ENCODE measurements around the gene STARD7. TPM values are rescaled to one million over a fixed set of nuclear protein-coding genes. Genes with fewer than 3 reads are reported as not detected.

STARD7 gene
- total and polyA plus RNA-seq, 10 of the 15 experiments (the other 5 are each of a cell fraction or from before 2014, with no cell fraction given), result 85.4 to 237 (median 153) TPM

- Histone ChIP-seq H3K4me3 (no peak overlapping the region), H3K9ac (ENCODE audit: control insufficient read depth, insufficient read depth, low read length) (no peak overlapping the region), H3K36me3 (ENCODE audit: control insufficient read depth in 2 of 2, insufficient read depth in 2 of 2, low read length in 1 of 2) (no peaks in the 10 kb centered on the region), H3K4me2 (ENCODE audit: control insufficient read depth, insufficient read depth) (no peak overlapping the region), H3K9me3 (replicated peaks; ENCODE audit: control insufficient read depth, insufficient read depth, low read length) (no peaks in the 10 kb centered on the region), H2AFZ (ENCODE audit: control insufficient read depth, low read depth, low read length) (no peak overlapping the region), H3K4me1 (ENCODE audit: control insufficient read depth, insufficient read depth, low read length) (peaks cover 21% of the 10 kb centered on the region), H3K27ac (ENCODE audit: control insufficient read depth, insufficient read depth) (no peak overlapping the region), H3K27me3 (replicated peaks in 1 of 2; ENCODE audit: control insufficient read depth in 2 of 2, insufficient read depth in 2 of 2, low read length in 1 of 2) (no peaks in the 10 kb centered on the region), H3K79me2 (ENCODE audit: control insufficient read depth, insufficient read depth, low read length) (peaks cover 3% of the 10 kb centered on the region; the same call in 1 of the 2 replicates), H4K20me1 (ENCODE audit: control insufficient read depth, insufficient read depth) (no peaks in the 10 kb centered on the region)
- intact Hi-C loops (cut with micrococcal nuclease; ENCODE audit: unreplicated experiment) (no loop called here), in situ Hi-C loops (cut with MboI) (no loop called here)
- SMC1A ChIA-PET (ENCODE audit: uncharacterized antibody, unreplicated experiment), result interaction anchor here (1.3 to 9.6 kb wide), 4 partner anchors 10 to 57 kb away, joined by 5 to 116 read pairs (median 41); no protein-coding TSS in a partner anchor
- DNase-seq (ENCODE audit: low read depth, low spot score) (no peak), ATAC-seq (no peak), FAIRE-seq (no peak)
- POLR2A ChIA-PET, result interaction anchor here (0.8 to 4.0 kb wide), 3 partner anchors 8 to 25 kb away, joined by 4 to 17 read pairs (median 13); partner anchors contain the start of gene STARD7
- CTCF ChIA-PET, result interaction anchor here (1.0 to 5.6 kb wide), 4 partner anchors 10 to 296 kb away, joined by 3 to 76 read pairs (median 18); partner anchors contain the start of gene STARD7
- RAD21 ChIA-PET (ENCODE audit: unreplicated experiment), result interaction anchor here (0.7 to 6.0 kb wide), 2 partner anchors 28 to 119 kb away, joined by 3 to 93 read pairs; no protein-coding TSS in a partner anchor
- WGBS (ENCODE audit: insufficient coverage, insufficient replicate concordance, low lambda C conversion rate, missing lambda C conversion rate), result 93% methylated on average over 4 of the region's 4 CpGs
- no TSS peak for BruUV-seq (replicated peaks)
- TF ChIP-seq ELK1 (IDR thresholded peaks at IDR 0.05; ENCODE audit: low read depth, low read length) (no peak), BHLHE40 (IDR thresholded peaks at IDR 0.05; ENCODE audit: borderline replicate concordance in 1 of 2, low read depth in 2 of 2, low read length in 1 of 2) (no peak), CBFB (IDR thresholded peaks at IDR 0.05; ENCODE audit: low read depth) (no peak), TAF1 (IDR thresholded peaks at IDR 0.05; ENCODE audit: borderline replicate concordance, low read depth, low read length) (no peak), E2F4 (IDR thresholded peaks at IDR 0.05; ENCODE audit: low read depth, low read length) (no peak), PBX3 (IDR thresholded peaks at IDR 0.05; ENCODE audit: insufficient replicate concordance, low read depth, low read length) (no peak), USF2 (IDR thresholded peaks at IDR 0.05; ENCODE audit: borderline replicate concordance, low read depth, low read length) (no peak), YBX1 (IDR thresholded peaks at IDR 0.05) (no peak), NFYA (IDR thresholded peaks at IDR 0.05; ENCODE audit: borderline replicate concordance, low read depth, low read length) (no peak), MTA2 (IDR thresholded peaks at IDR 0.05; ENCODE audit: low read depth) (no peak), CHD4 (IDR thresholded peaks at IDR 0.05) (no peak), RBBP5 (conservative IDR thresholded peaks at IDR 0.05) (no peak), CEBPZ (IDR thresholded peaks at IDR 0.05; ENCODE audit: low read depth, low read length) (no peak), MEF2A (IDR thresholded peaks at IDR 0.05; ENCODE audit: insufficient read depth, low read depth, low read length) (no peak), YY1 (IDR thresholded peaks at IDR 0.05; ENCODE audit: low read depth, low read length) (no peak), ZNF217 (IDR thresholded peaks at IDR 0.05) (no peak)
These were observed 22.7 kb upstream of the STARD7 start for GRCh38 chr2:96231316-96231715.

All from GM12878 (cell line).